Large intestine (tissue), 3 donors: ENCODE measurements around the gene DIS3L. TPM values are rescaled to one million over a fixed set of nuclear protein-coding genes. Genes with fewer than 3 reads are reported as not detected.
A peak's percentile ranks its signal among the peaks of the same experiment; 100 is the strongest.
"Not testable (repeated sequence)": the region's sequence is repeated elsewhere in the genome, so short reads cannot be mapped to it uniquely, and the experiment has no call there.

Source experiments
- DNase-seq, 2 donors: peaks; one replicate each; pipeline versions ENCODE4 v3.0.0 to v3.0.0-alpha.2; 2013
- H3K27ac ChIP-seq: one replicate; pipeline ENCODE4 v1.5.1; 2013; ENCODE audit warnings: low read length
- H3K27me3 ChIP-seq: 2 replicates; pipeline ENCODE4 v1.6.1; 2013; ENCODE audit warnings: low read length; ENCODE audit not compliant: control insufficient read depth, insufficient read depth
- H3K36me3 ChIP-seq: 2 replicates; pipeline ENCODE4 v1.6.1; 2013; ENCODE audit warnings: low read length; ENCODE audit not compliant: control insufficient read depth, insufficient read depth
- H3K4me1 ChIP-seq: one replicate; pipeline ENCODE4 v1.6.1; 2013; ENCODE audit warnings: low read length; ENCODE audit not compliant: control insufficient read depth, insufficient read depth
- H3K4me3 ChIP-seq: one replicate; pipeline ENCODE4 v1.5.1; 2013; ENCODE audit warnings: low read length
- H3K9me3 ChIP-seq: one replicate; pipeline ENCODE4 v1.6.1; 2013; ENCODE audit warnings: mild to moderate bottlenecking, low read depth, low read length, moderate library complexity; ENCODE audit not compliant: control insufficient read depth
- WGBS: methylation state at CpG from one replicate; pipeline ENCODE4 v1.1.5; 2013; ENCODE audit warnings: low lambda C conversion rate; ENCODE audit not compliant: insufficient coverage; 5-methylcytosine and 5-hydroxymethylcytosine counted together
- polyA plus RNA-seq: library from polyadenylated mRNA; unstranded; fragments of 120-200 nt; gene quantifications from one replicate; pipeline ENCODE4 v1.2.1, GENCODE V29; 2013

Gene DIS3L
- polyA plus RNA-seq, 1 donor: 33.6 TPM

- H3K4me3 ChIP-seq, H3K36me3 ChIP-seq, DNase-seq, H3K27ac ChIP-seq, H3K9me3 ChIP-seq, H3K27me3 ChIP-seq: not testable (repeated sequence)
- WGBS: 100% methylated on average over 2 of the region's 15 CpGs
- peaks cover 12% of the 10 kb centered on the region for H3K4me1 ChIP-seq
Measured at GRCh38 chr15:66361745-66362460, 68.5 kb downstream of the DIS3L start.

- no CpG with 5 or more reads among the region's 1 CpG for WGBS
- DNase-seq: no peak
- H3K4me1 ChIP-seq: peaks cover 8% of the 10 kb centered on the region
- H3K9me3 ChIP-seq: no peaks in the 10 kb centered on the region
- no peaks in the 10 kb centered on the region for H3K36me3 ChIP-seq
- no peak overlapping the region for H3K4me3 ChIP-seq
- no peaks in the 10 kb centered on the region for H3K27me3 ChIP-seq
- H3K27ac ChIP-seq: no peak overlapping the region
Measured at GRCh38 chr15:66362776-66363175, 69.4 kb downstream of the DIS3L start.

GRCh38 chr15:66364944-66365528 lies 71.7 kb downstream of the DIS3L start:
- H3K4me1 ChIP-seq: peaks cover 2% of the 10 kb centered on the region
- WGBS: 60% methylated on average over 1 of the region's 3 CpGs
- DNase-seq: no peak
- no peaks in the 10 kb centered on the region for H3K27me3 ChIP-seq
- H3K9me3 ChIP-seq: no peaks in the 10 kb centered on the region
- H3K36me3 ChIP-seq: no peaks in the 10 kb centered on the region
- H3K4me3 ChIP-seq: no peak overlapping the region
- H3K27ac ChIP-seq: no peak overlapping the region

- H3K4me1 ChIP-seq: no peaks in the 10 kb centered on the region
- no peaks in the 10 kb centered on the region for H3K27me3 ChIP-seq
- no peaks in the 10 kb centered on the region for H3K36me3 ChIP-seq
- no peak overlapping the region for H3K4me3 ChIP-seq
- WGBS: 50% methylated on average over 2 of the region's 12 CpGs
- H3K27ac ChIP-seq: peak overlapping the region; percentile 23
- peak in 1 of 2 donors; percentile 18 for DNase-seq
- peaks cover 4% of the 10 kb centered on the region for H3K9me3 ChIP-seq
Measured at GRCh38 chr15:66369773-66370651, 76.6 kb downstream of the DIS3L start.

GRCh38 chr15:66374179-66374578 lies 80.8 kb downstream of the DIS3L start:
- no peak overlapping the region for H3K4me3 ChIP-seq
- H3K27me3 ChIP-seq: no peaks in the 10 kb centered on the region
- no peak for DNase-seq
- H3K4me1 ChIP-seq: no peaks in the 10 kb centered on the region
- H3K27ac ChIP-seq: no peak overlapping the region
- peaks cover 4% of the 10 kb centered on the region for H3K9me3 ChIP-seq
- WGBS: 100% methylated on average over 2 of the region's 4 CpGs
- no peaks in the 10 kb centered on the region for H3K36me3 ChIP-seq

GRCh38 chr15:66378814-66379430 lies 85.6 kb downstream of the DIS3L start:
- Histone ChIP-seq H3K9me3 (peaks cover 4% of the 10 kb centered on the region), H3K4me1 (no peaks in the 10 kb centered on the region), H3K36me3 (no peaks in the 10 kb centered on the region), H3K4me3 (no peak overlapping the region), H3K27ac (no peak overlapping the region), H3K27me3 (no peaks in the 10 kb centered on the region)
- no peak for DNase-seq
- 100% methylated on average over 1 of the region's 7 CpGs for WGBS

GRCh38 chr15:66381376-66381775 lies 88.0 kb downstream of the DIS3L start:
- not testable (repeated sequence) for H3K27me3 ChIP-seq, DNase-seq, H3K4me1 ChIP-seq, H3K36me3 ChIP-seq, H3K4me3 ChIP-seq, H3K27ac ChIP-seq, H3K9me3 ChIP-seq
- WGBS: no CpG with 5 or more reads among the region's 2 CpGs

Other genes with a start within 250 kb of the DIS3L start
- 0.66 TPM for gene MEGF11, start 39.8 kb upstream of the DIS3L start, polyA plus RNA-seq
- 10.3 TPM for gene TIPIN, start 63.1 kb downstream of the DIS3L start, polyA plus RNA-seq
- gene MAP2K1, start 93.3 kb downstream of the DIS3L start, polyA plus RNA-seq: 27.1 TPM
- 29.7 TPM for gene SNAPC5, start 204.2 kb downstream of the DIS3L start, polyA plus RNA-seq
- gene RPL4, start 211.3 kb downstream of the DIS3L start, polyA plus RNA-seq: 2,466 TPM
- gene ZWILCH, start 211.8 kb downstream of the DIS3L start, polyA plus RNA-seq: 12.3 TPM